HG02588 (cell line): ENCODE data around the gene JHY.

Experiments
- ATAC-seq: cut with Tn5 transposase; IDR thresholded peaks from one replicate; pipeline ENCODE4 v1.9.1; 2021; ENCODE audit warnings: mild to moderate bottlenecking, moderate library complexity; ENCODE audit not compliant: unreplicated experiment

JHY gene

GRCh38 chr11:122937983-122938382, 55.4 kb downstream of the JHY start:
- no peak for ATAC-seq

DNA sequence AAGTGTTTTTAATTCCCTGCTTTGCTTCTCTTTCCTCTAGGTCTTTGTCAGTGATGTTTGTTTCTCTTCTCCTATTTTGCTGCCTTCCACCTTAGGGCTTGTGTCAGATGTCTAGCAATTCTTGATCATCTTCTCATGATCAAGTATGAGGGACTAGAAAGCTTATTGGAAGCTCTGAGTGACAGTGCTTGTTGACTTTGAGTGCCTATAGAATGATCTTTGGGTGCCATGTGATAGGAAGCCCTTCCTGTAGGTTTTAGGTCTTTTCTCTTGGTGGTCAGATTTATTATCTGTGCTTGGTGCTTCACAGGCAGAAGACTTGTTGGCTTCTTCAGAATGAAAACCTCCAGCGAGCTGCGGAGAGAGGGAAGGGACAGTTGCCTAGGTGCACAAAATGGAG, 56.0 kb downstream of the JHY start:
- no peak for ATAC-seq

GRCh38 chr11:122951211-122951610, 68.7 kb downstream of the JHY start:
- no peak for ATAC-seq

- ATAC-seq, result no peak
These were observed 71.9 kb downstream of the JHY start for GRCh38 chr11:122954455-122954854.

- ATAC-seq, result no peak
These were observed 81.4 kb downstream of the JHY start for GRCh38 chr11:122963961-122964360.

DNA sequence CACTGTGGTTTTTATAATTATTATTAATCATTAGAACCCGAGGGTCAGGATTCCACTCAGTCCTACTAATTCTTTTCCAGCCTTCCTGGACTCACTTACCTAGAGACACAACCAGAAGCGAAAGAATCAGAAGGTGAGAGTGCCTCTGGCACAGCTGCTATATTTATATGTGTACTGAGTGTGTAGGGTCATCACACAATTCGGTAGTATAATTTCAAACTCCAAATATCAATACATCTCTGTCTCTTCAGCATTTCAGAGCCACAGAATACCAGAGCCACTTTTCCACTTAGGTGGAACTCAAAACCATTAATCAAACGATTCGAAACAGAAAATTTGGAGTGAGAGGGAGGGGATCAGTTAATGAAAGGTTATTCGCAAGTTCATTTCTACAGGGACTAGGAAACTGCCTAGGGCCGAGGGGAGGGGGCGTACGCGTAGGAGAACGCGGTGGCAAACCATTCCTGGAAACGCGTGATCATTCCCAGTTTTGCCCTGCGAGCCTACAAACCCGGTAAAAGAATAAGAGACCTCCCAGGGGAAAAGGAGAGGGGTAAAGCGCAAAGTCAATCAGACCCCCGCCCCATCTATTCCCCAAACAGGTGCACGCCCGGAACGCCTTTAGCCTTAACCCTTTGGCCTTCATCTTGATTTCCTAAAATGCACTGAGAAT, 93.6 kb downstream of the JHY start:
- no peak for ATAC-seq

GRCh38 chr11:122976734-122977469, 94.3 kb downstream of the JHY start:
- ATAC-seq, result no peak

GRCh38 chr11:122977470-122978298, 95.1 kb downstream of the JHY start:
- ATAC-seq, result no peak

DNA sequence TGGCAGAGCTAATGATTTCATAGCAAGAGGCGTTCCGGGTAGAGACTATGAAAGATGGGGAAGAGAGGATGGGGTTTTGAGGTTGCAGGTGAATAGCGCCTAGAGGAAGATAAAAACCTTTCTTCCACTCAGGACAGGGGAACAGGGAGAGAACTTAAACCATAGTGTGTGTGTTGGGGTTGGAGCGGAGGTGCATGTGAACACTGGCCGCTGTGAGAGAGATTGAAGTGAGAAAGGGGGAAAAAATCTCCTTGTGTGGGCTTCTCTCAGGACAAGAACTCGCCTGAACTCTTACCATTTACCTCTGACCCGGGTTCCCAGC, 95.7 kb downstream of the JHY start:
- no peak for ATAC-seq

GRCh38 chr11:122979103-122979814, 96.7 kb downstream of the JHY start:
- no peak for ATAC-seq

DNA sequence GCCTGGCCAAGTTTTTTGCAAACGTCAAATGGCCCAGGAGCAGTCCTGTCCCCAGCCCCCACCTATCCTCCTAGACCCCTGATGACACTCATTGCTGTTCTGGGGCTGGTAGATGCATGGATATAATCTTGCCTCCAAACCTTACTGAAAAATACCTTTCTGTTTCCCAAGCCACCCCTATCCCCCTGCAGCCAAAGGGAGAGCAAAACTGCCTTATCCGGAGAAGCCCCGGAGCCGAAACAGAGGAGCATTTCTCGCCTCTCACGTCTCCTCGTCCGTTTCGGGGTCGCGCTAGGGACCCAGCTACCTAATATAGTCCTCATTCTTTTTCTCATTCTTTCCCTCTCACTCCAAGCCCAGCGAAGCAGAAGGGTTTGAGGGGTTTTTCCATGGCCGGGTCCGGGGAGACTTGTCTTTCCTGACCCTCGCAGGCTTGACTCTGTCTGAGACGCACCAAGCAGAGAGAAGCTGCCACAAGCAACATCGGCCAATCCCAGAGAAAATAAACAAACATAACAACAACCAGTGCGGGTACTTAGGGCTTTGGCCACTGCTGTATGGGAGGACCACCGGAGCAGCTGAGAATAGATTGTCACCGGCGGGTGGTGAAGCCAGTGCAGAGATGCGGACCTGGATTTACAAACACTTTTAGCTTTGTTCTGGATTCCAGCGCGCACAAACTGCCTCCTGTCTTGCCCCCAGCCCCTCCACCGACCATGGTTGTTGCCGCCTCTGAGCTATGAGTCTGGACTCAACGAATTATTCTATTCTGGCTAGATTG, 97.4 kb downstream of the JHY start:
- no peak for ATAC-seq

DNA sequence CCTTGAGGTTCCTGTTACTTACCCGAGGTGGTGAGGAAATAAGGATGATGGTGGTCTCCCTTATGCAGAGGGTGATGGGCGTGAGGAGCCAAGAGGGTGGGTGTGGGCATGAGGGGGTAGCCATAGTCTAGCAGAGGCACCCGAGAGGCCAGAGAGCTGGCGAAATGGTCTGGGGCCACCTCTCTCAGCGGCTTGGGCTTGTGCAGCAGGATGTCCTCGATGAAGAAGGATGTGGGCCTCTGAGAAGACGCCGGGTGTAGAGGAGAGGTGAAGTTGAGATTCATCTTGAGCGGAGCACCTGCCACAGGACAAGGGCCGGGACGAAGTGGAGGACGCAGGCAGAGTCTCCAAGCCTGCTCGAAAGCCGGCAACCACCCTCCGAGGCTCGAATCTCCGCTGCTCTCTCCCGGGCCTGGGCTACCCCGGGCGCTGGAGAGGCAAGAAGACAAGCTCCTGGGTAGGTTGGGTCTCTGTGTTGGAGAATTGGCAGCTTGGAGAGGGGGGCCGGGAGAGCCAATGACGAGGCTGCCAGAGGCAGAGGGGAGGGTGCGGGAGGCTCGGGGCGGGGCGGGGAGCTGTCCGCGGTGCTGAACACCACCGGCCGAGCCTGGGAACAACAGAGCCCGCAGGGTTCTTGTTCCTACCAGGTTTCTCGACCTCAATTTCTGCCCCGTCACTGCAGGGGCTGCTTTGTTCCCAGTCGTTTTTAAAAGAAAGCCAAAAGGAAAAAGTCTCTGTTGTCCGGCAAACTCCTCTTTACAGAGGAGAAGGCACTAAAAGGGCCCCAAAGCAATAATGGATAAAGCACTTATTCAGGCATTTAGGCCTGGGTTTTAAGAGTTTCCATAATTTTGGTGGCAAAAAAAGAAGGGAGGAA, 99.1 kb downstream of the JHY start, which contains the start of gene BSX:
Gene BSX (minus strand): TSS at position 447 of the 877 bp plus-strand sequence. CDS start 163 bp downstream, at position 284.
- ATAC-seq, result no peak

GRCh38 chr11:122983438-122984185, 101.1 kb downstream of the JHY start:
- ATAC-seq, result no peak

DNA sequence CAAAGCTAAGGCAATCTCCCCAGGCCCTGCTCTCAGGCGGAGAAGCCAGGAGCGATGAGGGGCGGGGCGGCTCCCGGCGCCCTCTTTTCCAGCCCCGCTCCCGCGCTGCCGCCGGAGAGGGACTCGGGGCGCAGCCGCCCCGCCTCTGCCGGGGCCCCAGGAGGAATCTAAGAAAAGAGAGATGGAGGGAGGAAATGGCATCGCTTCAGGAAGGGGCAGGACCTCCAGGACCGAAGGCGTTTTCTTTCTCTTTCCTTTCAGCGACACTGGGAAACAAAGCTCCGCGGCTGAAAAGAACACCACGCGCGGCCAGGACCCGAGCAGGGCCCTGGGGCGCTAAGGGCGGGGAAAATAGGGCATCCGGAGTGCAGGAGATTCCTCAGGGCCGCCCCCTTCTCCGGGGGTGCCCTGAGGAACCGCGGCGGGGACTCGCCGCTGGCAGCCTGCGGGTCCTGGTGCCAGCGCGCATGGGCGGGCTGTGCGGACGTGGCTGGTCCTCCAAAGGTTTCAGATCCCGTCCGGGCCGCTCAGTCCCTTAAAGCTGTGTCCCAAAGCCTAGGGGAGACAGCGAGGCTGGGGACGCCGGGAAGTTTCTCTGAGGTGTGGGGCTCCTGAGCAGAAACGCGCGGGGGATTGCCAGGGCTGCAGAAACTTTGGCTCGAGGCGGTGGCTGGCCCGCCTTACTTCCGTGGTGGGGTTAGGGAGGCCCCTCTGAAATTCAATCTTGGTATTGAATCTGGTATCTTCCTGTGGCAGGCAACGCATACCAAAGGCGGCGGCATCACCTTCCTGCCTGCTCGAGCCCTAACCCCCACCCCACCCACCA, 101.8 kb downstream of the JHY start:
- no peak for ATAC-seq

DNA sequence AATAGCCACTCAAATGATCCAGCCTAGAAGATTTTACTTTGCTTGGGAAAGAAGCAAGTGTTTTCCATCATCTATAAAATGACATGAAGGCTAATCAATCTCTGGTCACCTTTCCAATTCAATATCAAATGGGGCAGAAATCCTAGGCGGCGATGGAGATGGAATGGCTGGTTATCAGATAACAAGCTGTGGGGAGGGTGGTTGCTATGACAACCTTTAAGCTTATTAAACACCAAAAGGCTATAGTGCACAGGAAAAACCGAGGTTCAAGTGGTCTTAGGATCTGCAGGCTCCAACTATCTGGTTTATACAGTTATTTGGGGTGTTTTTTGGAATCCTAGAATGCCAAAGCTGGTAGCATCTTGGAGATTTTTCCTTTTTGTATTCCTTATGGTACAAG, 113.0 kb downstream of the JHY start:
- ATAC-seq, result no peak

DNA sequence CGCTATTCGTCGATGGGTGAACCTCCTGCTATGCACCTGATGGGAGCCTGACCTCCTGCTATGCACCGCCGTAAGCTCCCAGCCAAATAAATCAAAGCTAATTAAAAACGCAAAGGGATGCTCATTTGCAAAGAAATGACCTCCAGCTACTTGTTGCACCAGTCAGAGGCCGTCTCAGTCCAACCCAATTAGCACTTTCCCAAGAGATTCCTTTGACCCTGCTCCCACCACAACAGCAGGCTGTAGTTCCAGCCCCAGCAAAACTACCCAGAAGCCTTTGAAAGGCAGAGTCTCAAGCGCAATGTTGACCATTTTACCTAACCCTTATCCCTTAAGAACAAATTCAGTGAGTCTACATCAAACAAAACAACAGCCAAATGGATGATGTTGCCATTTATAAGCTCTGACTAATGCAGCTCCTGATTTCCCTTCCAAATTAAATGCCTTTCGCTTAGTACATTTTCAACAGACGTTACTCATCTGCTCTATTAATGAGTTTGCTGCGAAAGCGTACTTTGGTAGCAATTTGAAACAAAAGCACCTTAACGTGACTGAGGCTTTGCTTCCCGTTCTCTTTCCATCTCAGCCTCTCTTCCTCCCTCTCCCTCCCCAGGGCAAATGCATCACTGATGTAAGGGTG, 116.3 kb downstream of the JHY start:
- ATAC-seq, result no peak

GRCh38 chr11:123000721-123001120, 118.2 kb downstream of the JHY start:
- ATAC-seq, result no peak
